T47D (cell line): ENCODE measurements around the gene SPRING1.

Experiments used
- DNase-seq, 2 experiments: peaks; one replicate each; pipeline versions ENCODE4 v3.0.0 to v3.0.0-alpha.2; 2011 to 2012; ENCODE audit warnings: low read depth in 1 of 2, low spot score in 1 of 2
- JUND ChIP-seq: IDR thresholded peaks from 2 replicates; pipeline ENCODE4 v1.6.1; 2012; ENCODE audit warnings: low read depth
- in situ Hi-C: cut with HindIII; loops from 2 replicates; pipeline ENCODE4 v1.10.0; 2016; ENCODE audit warnings: low sequenced_read_pairs, low pct_unique_long_range_greater_than_20kb

Gene SPRING1

DNA sequence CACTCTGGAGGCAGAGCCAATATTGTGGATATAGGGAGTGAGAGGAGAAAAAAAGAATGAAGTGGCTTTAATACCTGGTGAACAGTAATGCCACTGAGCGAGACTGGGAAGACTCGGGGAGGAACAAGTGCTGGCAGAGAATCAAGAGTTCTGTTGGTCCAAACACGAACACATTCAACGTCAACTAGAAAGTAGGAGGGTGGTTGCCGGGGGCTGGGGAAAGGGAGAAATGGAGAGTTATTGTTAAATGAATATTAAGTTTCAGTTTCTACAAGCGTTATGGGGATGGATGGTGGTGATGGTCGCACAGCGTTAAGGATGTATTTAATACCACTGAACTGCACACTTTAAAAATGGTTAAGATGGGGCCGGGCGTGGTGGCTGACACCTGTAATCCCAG is 2.8 kb downstream of the SPRING1 start:
- DNase-seq: no peak
- no peak for TF ChIP-seq JUND
- in situ Hi-C loops: no loop called here

DNA sequence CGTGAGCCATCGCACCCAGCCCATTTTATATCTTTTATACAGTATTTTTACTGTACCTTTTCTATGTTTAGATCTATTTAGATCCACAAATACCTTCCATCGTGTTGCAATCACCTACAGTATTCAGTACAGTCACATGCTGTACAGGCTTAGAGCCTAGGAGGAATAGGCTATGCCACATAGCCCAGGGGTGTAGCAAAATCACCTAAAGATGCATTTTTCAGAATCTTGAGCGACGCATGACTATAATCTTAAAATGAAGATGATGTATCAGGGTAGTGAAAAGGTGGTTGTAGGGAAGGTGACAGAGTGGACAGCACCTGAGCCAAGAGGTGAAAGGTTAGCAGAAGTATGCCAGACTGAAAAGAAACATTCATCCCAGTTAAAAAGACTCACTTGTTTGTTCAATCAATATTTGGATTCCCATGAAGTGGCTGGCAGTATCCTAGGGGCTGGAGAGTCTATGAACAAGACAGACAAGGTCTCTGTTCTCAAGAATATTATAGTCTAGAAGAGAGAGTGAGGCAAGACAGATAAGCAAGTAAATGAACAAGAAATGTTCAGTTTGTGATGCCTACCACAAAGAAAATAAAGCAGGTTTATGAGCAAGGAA is 3.6 kb downstream of the SPRING1 start:
- in situ Hi-C loops: no loop called here
- peak in 1 of 2 experiments; percentile 76 for DNase-seq
- TF ChIP-seq JUND: no peak

DNA sequence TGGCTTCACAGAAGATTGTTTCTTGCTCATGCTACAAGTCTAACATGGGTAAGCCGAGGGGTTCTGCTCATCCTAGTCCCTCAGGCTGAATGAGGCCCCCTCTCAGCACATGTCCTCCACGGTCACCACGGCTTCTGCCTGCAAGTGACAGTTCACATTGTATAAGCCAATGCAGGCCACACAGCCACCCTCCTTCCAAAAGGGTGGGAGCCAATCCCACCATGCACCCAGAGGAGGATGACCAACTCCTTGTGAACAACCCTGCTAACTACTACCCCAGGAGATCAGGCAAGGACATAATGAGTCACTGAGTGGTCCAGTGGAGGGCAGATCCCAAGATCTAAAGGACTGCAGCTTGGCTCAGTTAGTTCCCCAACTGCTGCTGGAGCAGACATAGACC is 6.1 kb downstream of the SPRING1 start:
- TF ChIP-seq JUND: no peak
- DNase-seq: no peak
- in situ Hi-C loops: no loop called here

DNA sequence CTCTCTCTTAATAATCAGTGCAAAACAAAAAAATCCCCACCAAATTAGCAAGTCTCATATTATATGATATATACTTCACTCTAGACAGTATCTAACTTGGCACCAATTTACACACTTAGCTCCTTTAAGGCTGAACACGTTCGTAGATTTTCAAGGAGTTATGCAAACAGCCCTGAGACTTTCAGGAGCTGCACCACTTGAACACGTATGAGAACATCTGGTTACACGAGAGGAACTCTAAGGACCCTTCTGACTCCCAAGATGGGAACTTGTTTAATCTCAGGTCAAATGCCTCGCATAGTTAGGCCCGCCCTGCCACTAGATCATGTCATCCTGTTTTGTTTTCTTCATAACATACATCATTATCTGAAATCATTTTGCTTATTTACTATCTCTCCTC is 10.0 kb downstream of the SPRING1 start:
- no peak for DNase-seq
- in situ Hi-C loops: no loop called here
- no peak for TF ChIP-seq JUND

DNA sequence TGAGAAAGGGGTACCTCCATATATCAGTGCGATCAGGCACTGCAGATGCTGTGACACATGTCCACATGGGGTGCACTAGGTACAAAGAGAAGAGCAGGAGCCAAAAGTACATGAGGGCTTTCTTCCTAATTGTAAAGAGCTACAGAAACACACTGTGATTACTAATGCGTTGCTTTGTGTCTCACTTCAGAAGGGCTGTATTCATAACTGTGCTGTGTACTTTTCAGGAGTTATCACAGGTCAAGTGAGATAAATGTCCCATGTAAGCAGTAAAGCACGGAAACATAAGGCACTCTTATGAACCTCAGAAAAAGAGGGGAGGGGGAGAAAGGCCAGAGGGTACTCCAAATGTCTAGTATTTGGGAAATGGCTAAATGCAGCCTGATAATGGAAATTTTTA is 10.6 kb downstream of the SPRING1 start:
- in situ Hi-C loops: no loop called here
- no peak for DNase-seq
- no peak for TF ChIP-seq JUND

DNA sequence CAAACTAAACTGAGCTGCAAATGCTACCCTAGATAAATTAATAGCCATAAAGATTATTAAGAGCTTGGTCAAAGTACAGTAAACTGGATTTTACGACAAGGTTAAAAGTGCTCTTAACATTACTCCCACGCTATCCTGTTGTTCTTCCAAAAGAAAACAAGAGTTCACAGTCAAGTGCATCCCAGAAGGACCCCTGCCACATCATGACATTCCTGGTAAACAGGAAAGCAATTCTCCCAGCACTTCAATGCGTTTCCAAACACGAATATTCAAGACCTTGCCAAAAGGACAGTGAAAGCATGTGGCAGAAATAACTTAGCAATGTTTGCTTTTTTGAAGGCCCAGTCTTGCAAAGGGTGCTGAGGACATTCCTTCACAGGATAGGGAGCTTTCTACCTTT is 11.2 kb downstream of the SPRING1 start:
- in situ Hi-C loops: no loop called here
- TF ChIP-seq JUND: no peak
- DNase-seq: no peak

DNA sequence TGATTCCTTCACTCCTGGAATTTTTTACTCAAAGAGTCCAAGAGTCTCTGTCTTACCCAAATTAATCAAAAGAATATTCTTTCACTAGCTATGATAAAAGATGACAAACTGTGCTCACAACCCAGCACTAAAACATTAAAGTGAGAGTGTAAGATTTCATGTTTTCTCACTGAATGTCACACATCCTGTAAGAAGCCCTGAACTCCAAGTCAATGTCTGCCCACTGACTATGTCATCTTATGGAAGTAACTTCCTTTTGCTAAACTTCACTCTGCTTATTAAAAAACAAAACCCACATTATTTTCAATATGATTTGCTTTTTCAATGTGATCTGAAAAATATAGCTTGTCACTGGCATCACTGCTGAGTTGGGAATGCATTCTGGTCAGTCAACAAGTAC is 15.6 kb downstream of the SPRING1 start:
- no peak for DNase-seq
- in situ Hi-C loops: no loop called here

DNA sequence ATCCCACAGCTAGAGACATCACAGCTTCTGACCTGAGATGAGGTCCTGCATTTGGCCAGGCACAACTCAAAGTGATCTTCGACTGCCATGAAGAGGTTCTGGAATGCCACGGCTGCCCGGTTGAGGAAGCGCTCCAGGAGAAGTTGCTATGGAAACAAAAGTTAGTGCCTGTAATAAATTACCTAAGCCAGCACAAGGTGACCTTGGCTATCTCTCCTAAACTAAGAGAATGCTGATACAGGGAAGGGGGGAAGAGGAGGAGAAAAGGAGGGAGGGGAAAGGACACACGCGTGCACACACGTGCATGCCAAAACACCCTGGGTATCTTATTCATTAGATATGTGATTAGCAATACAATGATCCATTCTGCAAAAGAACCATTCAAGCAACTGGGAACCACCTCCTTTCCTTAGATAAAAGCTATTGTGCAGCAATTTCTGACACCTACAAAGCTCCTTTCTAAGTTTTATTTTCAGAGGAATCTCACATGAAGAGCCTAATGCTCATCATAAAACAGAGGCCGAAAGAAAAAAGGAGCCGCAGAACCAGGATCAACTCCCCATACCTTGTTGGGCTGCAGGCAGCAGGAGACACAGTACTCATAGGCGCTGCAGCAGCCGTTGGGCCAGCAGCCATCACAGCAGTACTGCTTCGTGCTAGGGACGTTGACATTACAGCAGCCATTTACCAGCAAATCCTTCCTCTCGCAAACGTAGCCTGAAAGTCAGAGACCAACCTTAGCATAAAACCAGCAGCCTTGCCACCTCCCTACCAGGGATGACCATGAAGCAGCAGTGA is 17.9 kb downstream of the SPRING1 start:
- no peak for DNase-seq
- in situ Hi-C loops: no loop called here
- no peak for TF ChIP-seq JUND

More for the DNA sequence above, 15.6 kb downstream of the SPRING1 start:
- TF ChIP-seq JUND: no peak

DNA sequence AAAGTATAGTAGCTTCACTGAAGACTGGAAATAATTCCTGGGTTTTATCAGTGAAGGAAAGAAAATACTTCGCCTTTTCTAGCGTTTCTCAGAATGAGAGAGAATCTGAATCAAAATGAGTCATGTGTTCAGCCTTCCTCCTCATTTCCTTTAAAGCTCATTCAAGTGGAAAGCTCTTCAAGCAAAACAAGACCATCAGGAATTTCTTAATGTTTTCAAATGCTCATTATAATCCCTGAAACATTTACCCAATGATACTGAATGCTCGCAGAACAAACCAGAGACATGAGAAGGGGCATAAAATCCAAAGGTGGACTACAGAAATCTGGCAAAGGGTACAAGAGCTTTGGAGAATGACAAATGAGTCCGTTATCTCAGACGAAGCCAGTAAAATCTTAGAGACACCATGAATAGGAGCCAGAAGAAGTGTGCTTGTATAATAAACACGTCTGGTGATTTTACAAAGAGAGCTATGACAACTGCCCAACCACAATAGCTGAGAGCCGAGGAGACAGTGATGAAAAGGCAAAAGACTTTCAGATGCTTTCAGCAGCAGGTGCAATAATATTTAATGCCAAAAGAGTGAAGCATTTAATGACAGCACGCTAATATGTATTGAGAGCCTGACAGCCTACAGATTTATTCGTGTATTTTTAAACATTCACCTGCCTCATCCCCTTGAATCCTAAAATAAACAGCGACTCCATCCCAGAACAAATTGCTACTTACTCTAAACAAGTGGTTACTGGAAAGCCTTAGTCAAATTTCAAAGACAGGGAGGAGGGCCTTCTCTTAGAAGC is 19.0 kb downstream of the SPRING1 start:
- no peak for TF ChIP-seq JUND
- no peak for DNase-seq
- in situ Hi-C loops: no loop called here

DNA sequence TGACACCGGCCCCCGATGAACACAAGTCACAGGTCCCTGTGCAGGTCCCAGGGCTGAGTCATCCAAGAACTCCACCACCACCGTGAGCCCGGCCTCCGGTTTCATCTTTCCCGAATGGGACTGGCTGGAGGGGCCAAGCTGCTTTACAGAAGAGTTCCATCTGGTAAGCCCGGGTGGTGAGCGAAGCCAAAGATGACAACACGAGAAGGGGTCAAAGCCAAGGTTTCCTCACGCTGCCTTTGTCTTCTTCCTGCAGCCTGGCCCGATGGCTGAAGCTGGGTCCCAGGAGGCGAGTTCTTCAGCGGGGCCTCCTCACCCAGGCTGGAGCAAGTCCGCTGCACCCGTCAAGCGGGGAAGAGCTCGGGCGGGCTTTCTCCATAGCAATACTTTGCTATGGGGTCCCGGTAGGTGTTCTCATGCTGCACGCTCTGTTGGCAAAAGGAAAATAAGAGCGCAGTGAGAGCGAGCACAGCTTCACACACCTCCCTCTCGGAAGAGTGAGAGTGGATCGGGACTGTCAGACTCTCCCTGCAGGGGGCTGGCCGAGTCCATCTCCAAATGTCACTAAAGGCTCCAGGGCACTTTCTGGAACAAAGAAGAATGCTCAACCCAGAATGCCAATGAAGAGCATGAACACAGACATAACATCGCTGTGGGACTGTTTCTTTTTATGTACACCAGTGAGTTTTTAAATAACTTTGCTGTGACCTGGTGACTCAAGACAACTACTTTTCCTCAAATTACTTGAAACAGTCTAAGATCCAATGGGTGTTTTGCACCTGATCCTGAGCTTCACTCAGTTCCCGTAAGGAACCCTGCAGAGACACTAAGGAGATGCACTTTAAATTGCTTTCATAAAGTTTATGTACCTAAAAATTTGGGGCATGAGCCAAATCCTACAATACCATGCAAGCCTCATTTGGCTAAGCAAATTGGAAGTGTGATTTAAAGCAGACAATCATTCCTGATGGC is 20.1 kb downstream of the SPRING1 start:
- no peak for TF ChIP-seq JUND
- in situ Hi-C loops: no loop called here

DNA sequence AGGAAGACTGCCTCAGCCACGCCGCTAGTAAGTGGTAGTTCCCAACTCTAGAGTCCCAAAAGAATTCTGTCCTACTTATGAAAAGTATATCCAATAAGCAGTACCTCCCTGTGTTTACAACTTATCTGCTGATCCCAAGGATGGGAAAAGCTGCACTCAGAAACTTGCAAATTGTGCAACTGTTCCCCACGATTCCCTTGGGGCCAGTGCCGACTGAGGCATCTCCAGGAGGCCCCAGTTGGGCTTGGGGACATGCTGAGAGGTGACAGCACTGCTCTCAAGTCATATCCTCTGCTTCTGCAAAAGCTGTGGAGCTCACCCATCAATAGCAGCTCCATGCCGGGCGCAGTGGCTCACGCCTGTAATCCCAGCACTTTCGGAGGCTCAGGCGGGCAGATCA is 23.7 kb downstream of the SPRING1 start:
- DNase-seq: no peak
- in situ Hi-C loops: no loop called here
- TF ChIP-seq JUND: no peak

More for the DNA sequence above, 20.1 kb downstream of the SPRING1 start:
- no peak for DNase-seq

DNA sequence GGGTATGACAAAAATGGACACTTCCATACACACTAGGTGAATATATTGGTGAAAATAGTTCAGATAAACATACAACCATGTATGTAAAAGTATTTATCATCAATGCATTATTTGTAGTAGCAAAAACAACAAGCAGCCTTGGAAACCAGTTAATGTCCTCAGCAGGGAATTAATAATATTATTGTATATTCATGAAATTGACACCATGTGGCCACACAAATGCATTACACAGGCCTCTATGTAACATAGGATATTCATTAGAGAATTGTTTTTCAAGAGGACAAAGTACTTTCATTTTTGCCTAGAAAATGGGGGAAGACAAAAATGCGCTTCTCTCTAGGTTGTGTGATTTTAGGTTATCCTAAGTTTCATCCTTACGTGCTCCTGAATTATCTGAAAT is 24.3 kb downstream of the SPRING1 start:
- no peak for DNase-seq
- in situ Hi-C loops: no loop called here
- no peak for TF ChIP-seq JUND
